ENCODE results near the gene PARVA. TPM values are rescaled to one million over a fixed set of nuclear protein-coding genes. Genes with fewer than 3 reads are reported as not detected.

Gene PARVA
- total and polyA plus RNA-seq, 9 of the 15 experiments (the other 6 are each of a cell fraction or from before 2014, with no cell fraction given): 0.11 TPM; not detected in 8

DNA sequence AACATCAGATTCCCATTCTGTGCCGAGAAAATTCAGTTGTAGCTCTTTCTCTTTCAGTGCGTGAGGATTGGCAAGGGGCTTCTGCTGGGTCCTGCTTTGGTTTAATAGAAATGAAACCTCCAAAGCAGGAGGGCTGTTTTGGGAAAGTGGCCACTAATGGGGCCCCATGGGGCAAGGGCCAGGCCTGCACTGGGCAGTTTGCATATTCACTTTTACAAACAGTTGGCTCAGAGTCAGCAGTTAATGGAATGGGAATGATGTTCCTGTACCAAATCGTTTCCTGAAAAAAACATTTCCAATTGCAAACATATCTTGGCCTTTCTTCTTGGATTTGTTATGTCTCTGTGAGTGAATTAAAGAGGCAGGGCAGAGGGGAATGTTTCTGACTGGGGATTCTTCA, 92.1 kb downstream of the PARVA start:
- Histone ChIP-seq H4K20me1 (replicated peaks; ENCODE audit: control insufficient read depth, insufficient read depth, low read length) (no peaks in the 10 kb centered on the region), H3K27ac (ENCODE audit: extremely low read depth, low read depth, low read length) (no peak overlapping the region), H3K27me3 (ENCODE audit: control insufficient read depth in 2 of 2, insufficient read depth in 2 of 2, low read length in 2 of 2) (peaks cover 17 to 22% of the 10 kb centered on the region in 2 experiments; a peak in 4 of 5 replicates), H3K36me3 (ENCODE audit: control insufficient read depth, insufficient read depth, low read length) (no peaks in the 10 kb centered on the region), H3K9me3 (replicated peaks; ENCODE audit: control insufficient read depth, insufficient read depth, low read depth, low read length) (no peaks in the 10 kb centered on the region), H3K79me2 (ENCODE audit: control insufficient read depth, insufficient read depth, low read length) (no peaks in the 10 kb centered on the region), H2AFZ (ENCODE audit: low read depth, low read length) (no peak overlapping the region), H3K4me2 (ENCODE audit: insufficient read depth, low read length) (no peak overlapping the region), H3K9me1 (ENCODE audit: control insufficient read depth, insufficient read depth, low read length) (no peaks in the 10 kb centered on the region), H3K4me3 (no peak overlapping the region), H3K4me1 (replicated peaks in 1 of 2; ENCODE audit: control insufficient read depth in 2 of 2, insufficient read depth in 2 of 2, low read length in 2 of 2) (no peaks in the 10 kb centered on the region), H3K9ac (ENCODE audit: insufficient read depth in 1 of 2, low read depth in 2 of 2, low read length in 2 of 2) (no peak overlapping the region)
- in situ Hi-C loops (cut with MboI) (no loop called here), intact Hi-C loops (cut with micrococcal nuclease) (no loop called here)
- 7% methylated on average over 3 of the region's 3 CpGs for WGBS (ENCODE audit: insufficient coverage, low coverage, missing lambda C conversion rate)
- TF ChIP-seq ILF3 (IDR thresholded peaks at IDR 0.05; ENCODE audit: borderline replicate concordance): no peak
- no peak for TF ChIP-seq BACH1 (tag; IDR thresholded peaks at IDR 0.05)
- TF ChIP-seq TAF9B (IDR thresholded peaks at IDR 0.05; ENCODE audit: partially characterized antibody): no peak
- TF ChIP-seq, protein P1, sequence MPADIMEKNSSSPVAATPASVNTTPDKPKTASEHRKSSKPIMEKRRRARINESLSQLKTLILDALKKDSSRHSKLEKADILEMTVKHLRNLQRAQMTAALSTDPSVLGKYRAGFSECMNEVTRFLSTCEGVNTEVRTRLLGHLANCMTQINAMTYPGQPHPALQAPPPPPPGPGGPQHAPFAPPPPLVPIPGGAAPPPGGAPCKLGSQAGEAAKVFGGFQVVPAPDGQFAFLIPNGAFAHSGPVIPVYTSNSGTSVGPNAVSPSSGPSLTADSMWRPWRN (IDR thresholded peaks at IDR 0.05; ENCODE audit: low read depth): no peak
- no peak for TF ChIP-seq TRIM24 (IDR thresholded peaks at IDR 0.05)
- TF ChIP-seq SREBF1 (IDR thresholded peaks at IDR 0.05; ENCODE audit: borderline replicate concordance, low read depth, low read length): no peak
- TF ChIP-seq GABPB2 (CRISPR knock-in tag; conservative IDR thresholded peaks at IDR 0.05): no peak
- TF ChIP-seq SAFB2 (IDR thresholded peaks at IDR 0.05; ENCODE audit: borderline replicate concordance, low read depth, low read length, severe bottlenecking): no peak
- TF ChIP-seq, protein P2, sequence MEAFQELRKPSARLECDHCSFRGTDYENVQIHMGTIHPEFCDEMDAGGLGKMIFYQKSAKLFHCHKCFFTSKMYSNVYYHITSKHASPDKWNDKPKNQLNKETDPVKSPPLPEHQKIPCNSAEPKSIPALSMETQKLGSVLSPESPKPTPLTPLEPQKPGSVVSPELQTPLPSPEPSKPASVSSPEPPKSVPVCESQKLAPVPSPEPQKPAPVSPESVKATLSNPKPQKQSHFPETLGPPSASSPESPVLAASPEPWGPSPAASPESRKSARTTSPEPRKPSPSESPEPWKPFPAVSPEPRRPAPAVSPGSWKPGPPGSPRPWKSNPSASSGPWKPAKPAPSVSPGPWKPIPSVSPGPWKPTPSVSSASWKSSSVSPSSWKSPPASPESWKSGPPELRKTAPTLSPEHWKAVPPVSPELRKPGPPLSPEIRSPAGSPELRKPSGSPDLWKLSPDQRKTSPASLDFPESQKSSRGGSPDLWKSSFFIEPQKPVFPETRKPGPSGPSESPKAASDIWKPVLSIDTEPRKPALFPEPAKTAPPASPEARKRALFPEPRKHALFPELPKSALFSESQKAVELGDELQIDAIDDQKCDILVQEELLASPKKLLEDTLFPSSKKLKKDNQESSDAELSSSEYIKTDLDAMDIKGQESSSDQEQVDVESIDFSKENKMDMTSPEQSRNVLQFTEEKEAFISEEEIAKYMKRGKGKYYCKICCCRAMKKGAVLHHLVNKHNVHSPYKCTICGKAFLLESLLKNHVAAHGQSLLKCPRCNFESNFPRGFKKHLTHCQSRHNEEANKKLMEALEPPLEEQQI (IDR thresholded peaks at IDR 0.05): no peak
- TF ChIP-seq, protein P3, sequence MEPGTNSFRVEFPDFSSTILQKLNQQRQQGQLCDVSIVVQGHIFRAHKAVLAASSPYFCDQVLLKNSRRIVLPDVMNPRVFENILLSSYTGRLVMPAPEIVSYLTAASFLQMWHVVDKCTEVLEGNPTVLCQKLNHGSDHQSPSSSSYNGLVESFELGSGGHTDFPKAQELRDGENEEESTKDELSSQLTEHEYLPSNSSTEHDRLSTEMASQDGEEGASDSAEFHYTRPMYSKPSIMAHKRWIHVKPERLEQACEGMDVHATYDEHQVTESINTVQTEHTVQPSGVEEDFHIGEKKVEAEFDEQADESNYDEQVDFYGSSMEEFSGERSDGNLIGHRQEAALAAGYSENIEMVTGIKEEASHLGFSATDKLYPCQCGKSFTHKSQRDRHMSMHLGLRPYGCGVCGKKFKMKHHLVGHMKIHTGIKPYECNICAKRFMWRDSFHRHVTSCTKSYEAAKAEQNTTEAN (CRISPR knock-in tag; IDR thresholded peaks at IDR 0.05): no peak
- TF ChIP-seq LARP7 (IDR thresholded peaks at IDR 0.05): no peak
- TF ChIP-seq, protein P4, sequence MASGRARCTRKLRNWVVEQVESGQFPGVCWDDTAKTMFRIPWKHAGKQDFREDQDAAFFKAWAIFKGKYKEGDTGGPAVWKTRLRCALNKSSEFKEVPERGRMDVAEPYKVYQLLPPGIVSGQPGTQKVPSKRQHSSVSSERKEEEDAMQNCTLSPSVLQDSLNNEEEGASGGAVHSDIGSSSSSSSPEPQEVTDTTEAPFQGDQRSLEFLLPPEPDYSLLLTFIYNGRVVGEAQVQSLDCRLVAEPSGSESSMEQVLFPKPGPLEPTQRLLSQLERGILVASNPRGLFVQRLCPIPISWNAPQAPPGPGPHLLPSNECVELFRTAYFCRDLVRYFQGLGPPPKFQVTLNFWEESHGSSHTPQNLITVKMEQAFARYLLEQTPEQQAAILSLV (tag; IDR thresholded peaks at IDR 0.05): no peak
- TF ChIP-seq KDM5B (IDR thresholded peaks at IDR 0.05; ENCODE audit: insufficient replicate concordance, low read depth, low read length): no peak
- TF ChIP-seq MEF2A (IDR thresholded peaks at IDR 0.05; ENCODE audit: control insufficient read depth, low read depth, low read length): no peak
- TF ChIP-seq ZNF140 (CRISPR knock-in tag; IDR thresholded peaks at IDR 0.05): no peak
- no peak for TF ChIP-seq SRSF9 (IDR thresholded peaks at IDR 0.05; ENCODE audit: borderline replicate concordance, low read depth, low read length)
- no peak for TF ChIP-seq DMBX1 (CRISPR knock-in tag; IDR thresholded peaks at IDR 0.05; ENCODE audit: borderline replicate concordance)
- FAIRE-seq (no peak), DNase-seq (ENCODE audit: extremely low read depth in 1 of 4, low spot score in 3 of 4) (no peak), ATAC-seq (no peak)
- ChIA-PET CTCF (ENCODE audit: low intra/inter-chr PET ratio) (no interaction called here), POLR2A (interaction anchor here (0.6 to 0.7 kb wide), 5 partner anchors 71 to 846 kb away, joined by 3 to 5 read pairs (median 3); no protein-coding TSS in a partner anchor)
- BruUV-seq (replicated peaks): no TSS peak

Data from K562 (cell line).